ENCODE data around the gene ALDH1L1. TPM values are rescaled to one million over a fixed set of nuclear protein-coding genes. Genes with fewer than 3 reads are reported as not detected.

Gene ALDH1L1
- total and polyA plus RNA-seq, 2 of the 4 experiments (the other 2 are of a cell fraction), result not detected

DNA sequence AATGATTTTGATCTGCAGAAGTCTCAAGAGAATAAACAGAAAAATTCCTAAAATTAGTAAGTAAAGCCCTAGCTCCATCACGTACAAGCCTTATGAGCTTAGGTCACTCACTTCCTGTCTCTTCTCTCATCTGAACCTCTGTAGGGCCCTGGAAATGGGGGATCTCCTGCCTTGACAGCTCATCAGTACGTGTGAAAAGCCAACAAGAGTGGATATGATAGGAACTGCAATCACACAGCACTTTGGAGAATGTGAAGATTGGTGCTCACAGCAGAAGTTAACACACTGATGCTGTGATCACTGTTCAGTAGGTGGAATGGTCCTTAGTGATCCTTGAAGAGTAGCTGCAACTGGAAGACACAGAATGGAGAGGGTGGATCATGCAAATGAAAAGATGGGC, 27.8 kb upstream of the ALDH1L1 start:
- no peak for DNase-seq
- no peak for ATAC-seq (ENCODE audit: low read depth)
- H3K79me1 ChIP-seq (ENCODE audit: low read depth in 1 of 2, low read length in 2 of 2), result no peaks in the 10 kb centered on the region
- TF ChIP-seq BHLHE40 (IDR thresholded peaks at IDR 0.05; ENCODE audit: low read depth, low read length) (no peak), CEBPB (IDR thresholded peaks at IDR 0.05; ENCODE audit: low read depth, low read length) (no peak), MXI1 (IDR thresholded peaks at IDR 0.05; ENCODE audit: borderline replicate concordance, low read depth, low read length) (no peak), SMC3 (IDR thresholded peaks at IDR 0.05; ENCODE audit: low read depth, low read length) (no peak), MAZ (IDR thresholded peaks at IDR 0.05; ENCODE audit: borderline replicate concordance, low read depth, low read length) (no peak), POLR2A (IDR thresholded peaks at IDR 0.05; ENCODE audit: low read depth, low read length) (no peak), MAFK (IDR thresholded peaks at IDR 0.05; ENCODE audit: low read depth, low read length) (no peak), RCOR1 (IDR thresholded peaks at IDR 0.05; ENCODE audit: insufficient replicate concordance, low read length) (no peak), FOS (IDR thresholded peaks at IDR 0.05; ENCODE audit: low read depth, low read length) (no peak), RAD21 (IDR thresholded peaks at IDR 0.05; ENCODE audit: low read length) (no peak), NFE2L2 (IDR thresholded peaks at IDR 0.05; ENCODE audit: low read depth, low read length) (no peak), CHD1 (IDR thresholded peaks at IDR 0.05; ENCODE audit: low read depth, low read length) (no peak), RFX5 (IDR thresholded peaks at IDR 0.05; ENCODE audit: low read depth, low read length) (no peak)
- TF ChIP-seq, protein P1, sequence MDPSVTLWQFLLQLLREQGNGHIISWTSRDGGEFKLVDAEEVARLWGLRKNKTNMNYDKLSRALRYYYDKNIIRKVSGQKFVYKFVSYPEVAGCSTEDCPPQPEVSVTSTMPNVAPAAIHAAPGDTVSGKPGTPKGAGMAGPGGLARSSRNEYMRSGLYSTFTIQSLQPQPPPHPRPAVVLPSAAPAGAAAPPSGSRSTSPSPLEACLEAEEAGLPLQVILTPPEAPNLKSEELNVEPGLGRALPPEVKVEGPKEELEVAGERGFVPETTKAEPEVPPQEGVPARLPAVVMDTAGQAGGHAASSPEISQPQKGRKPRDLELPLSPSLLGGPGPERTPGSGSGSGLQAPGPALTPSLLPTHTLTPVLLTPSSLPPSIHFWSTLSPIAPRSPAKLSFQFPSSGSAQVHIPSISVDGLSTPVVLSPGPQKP (IDR thresholded peaks at IDR 0.05; ENCODE audit: borderline replicate concordance, low read depth, low read length), result no peak
- TF ChIP-seq, protein P2, sequence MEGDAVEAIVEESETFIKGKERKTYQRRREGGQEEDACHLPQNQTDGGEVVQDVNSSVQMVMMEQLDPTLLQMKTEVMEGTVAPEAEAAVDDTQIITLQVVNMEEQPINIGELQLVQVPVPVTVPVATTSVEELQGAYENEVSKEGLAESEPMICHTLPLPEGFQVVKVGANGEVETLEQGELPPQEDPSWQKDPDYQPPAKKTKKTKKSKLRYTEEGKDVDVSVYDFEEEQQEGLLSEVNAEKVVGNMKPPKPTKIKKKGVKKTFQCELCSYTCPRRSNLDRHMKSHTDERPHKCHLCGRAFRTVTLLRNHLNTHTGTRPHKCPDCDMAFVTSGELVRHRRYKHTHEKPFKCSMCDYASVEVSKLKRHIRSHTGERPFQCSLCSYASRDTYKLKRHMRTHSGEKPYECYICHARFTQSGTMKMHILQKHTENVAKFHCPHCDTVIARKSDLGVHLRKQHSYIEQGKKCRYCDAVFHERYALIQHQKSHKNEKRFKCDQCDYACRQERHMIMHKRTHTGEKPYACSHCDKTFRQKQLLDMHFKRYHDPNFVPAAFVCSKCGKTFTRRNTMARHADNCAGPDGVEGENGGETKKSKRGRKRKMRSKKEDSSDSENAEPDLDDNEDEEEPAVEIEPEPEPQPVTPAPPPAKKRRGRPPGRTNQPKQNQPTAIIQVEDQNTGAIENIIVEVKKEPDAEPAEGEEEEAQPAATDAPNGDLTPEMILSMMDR (conservative IDR thresholded peaks at IDR 0.05; ENCODE audit: low read depth, low read length), result no peak
- TF ChIP-seq, protein P3, sequence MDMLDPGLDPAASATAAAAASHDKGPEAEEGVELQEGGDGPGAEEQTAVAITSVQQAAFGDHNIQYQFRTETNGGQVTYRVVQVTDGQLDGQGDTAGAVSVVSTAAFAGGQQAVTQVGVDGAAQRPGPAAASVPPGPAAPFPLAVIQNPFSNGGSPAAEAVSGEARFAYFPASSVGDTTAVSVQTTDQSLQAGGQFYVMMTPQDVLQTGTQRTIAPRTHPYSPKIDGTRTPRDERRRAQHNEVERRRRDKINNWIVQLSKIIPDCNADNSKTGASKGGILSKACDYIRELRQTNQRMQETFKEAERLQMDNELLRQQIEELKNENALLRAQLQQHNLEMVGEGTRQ (IDR thresholded peaks at IDR 0.05; ENCODE audit: low read depth, low read length), result no peak
- in situ Hi-C loops (cut with MboI; ENCODE audit: low sequenced_read_pairs) (no loop called here), intact Hi-C loops (cut with micrococcal nuclease) (no loop called here), dilution Hi-C loops (cut with HindIII; ENCODE audit: low sequenced_read_pairs, unreplicated experiment) (no loop called here)
- H2AK5ac ChIP-seq (ENCODE audit: low read depth, low read length), result peak overlapping the region; percentile 88; the same call in 1 of the 2 replicates
- peaks cover 2% of the 10 kb centered on the region; the same call in 1 of the 2 replicates for H3K9me1 ChIP-seq (ENCODE audit: insufficient read depth, low read length)
- H3K23ac ChIP-seq (ENCODE audit: low read depth, low read length), result peak overlapping the region; percentile 77
- peak overlapping the region; percentile 39 for H2AFZ ChIP-seq (replicated peaks; ENCODE audit: low read length, poor library complexity)
- H3K4ac ChIP-seq (ENCODE audit: low read depth, low read length), result peak overlapping the region; percentile 68
- H4K8ac ChIP-seq (ENCODE audit: low read depth in 2 of 2, low read length in 2 of 2), result peak overlapping the region; percentile 29 to 82; a peak in 3 of 4 replicates
- H3K4me1 ChIP-seq (ENCODE audit: control insufficient read depth, insufficient read depth, low read length), result peaks cover 5% of the 10 kb centered on the region
- WGBS, 2 experiments (ENCODE audit: extremely low coverage in 2 of 2, insufficient read length in 1 of 2), result no CpG with 5 or more reads among the region's 2 CpGs
- POLR2A ChIA-PET (ENCODE audit: unreplicated experiment), result interaction anchor here (0.6 kb wide), 1 partner anchor 42 kb away, joined by 3 read pairs; no protein-coding TSS in a partner anchor
- no TSS peak for BruUV-seq (replicated peaks)
- no peaks in the 10 kb centered on the region for H3K36me3 ChIP-seq (ENCODE audit: control insufficient read depth, insufficient read depth, low read length)
- no peaks in the 10 kb centered on the region for H4K20me1 ChIP-seq (ENCODE audit: insufficient read depth, low read length)
- peak overlapping the region; percentile 92 for H3K14ac ChIP-seq (replicated peaks; ENCODE audit: low read depth, low read length)
- H3K18ac ChIP-seq (ENCODE audit: low read depth, low read length), result peak overlapping the region; percentile 71; the same call in 1 of the 2 replicates
- no peak overlapping the region for H3K9ac ChIP-seq (ENCODE audit: low read depth, low read length)
- H2BK5ac ChIP-seq (ENCODE audit: low read depth, low read length, poor library complexity, severe bottlenecking), result peak overlapping the region; percentile 82
- H3K27ac ChIP-seq (ENCODE audit: insufficient read depth, low read length), result no peak overlapping the region
- CTCF ChIA-PET, result interaction anchor here (0.8 to 1.7 kb wide), 2 partner anchors 10 kb away, joined by 4 to 11 read pairs; no protein-coding TSS in a partner anchor
- no peaks in the 10 kb centered on the region for H3K9me3 ChIP-seq (ENCODE audit: control insufficient read depth, insufficient read depth, low read length)
- H2BK20ac ChIP-seq (ENCODE audit: low read depth, low read length), result peak overlapping the region; percentile 87
- no peaks in the 10 kb centered on the region; the same call in 1 of the 2 replicates for H3K27me3 ChIP-seq (ENCODE audit: control insufficient read depth, insufficient read depth, low read length)
- H4K91ac ChIP-seq (ENCODE audit: insufficient read depth, low read depth, low read length), result peak overlapping the region; percentile 90
- H3K4me3 ChIP-seq (ENCODE audit: insufficient read depth, low read depth, low read length), result no peak overlapping the region
- peak overlapping the region; percentile 61; the same call in 2 of the 3 replicates for H2BK15ac ChIP-seq (ENCODE audit: low read depth, low read length)
- no peak overlapping the region; the same call in 1 of the 2 replicates for H3K4me2 ChIP-seq (ENCODE audit: low read depth, low read length)
- peak overlapping the region; percentile 70; the same call in 1 of the 2 replicates for H3K56ac ChIP-seq (ENCODE audit: extremely low read depth, insufficient read depth, low read length)
- peak overlapping the region; percentile 52 for H2AK9ac ChIP-seq (replicated peaks; ENCODE audit: low read depth, low read length, poor library complexity)
- peak overlapping the region; percentile 61; the same call in 1 of the 2 replicates for H4K5ac ChIP-seq (ENCODE audit: low read depth, low read length)
- peak overlapping the region; percentile 96 for H2BK120ac ChIP-seq (ENCODE audit: low read depth, low read length)
